ENCODE measurements around the gene ATXN1L.
"Not testable (repeated sequence)": the region's sequence is repeated elsewhere in the genome, so short reads cannot be mapped to it uniquely, and the experiment has no call there.

Gene ATXN1L

GRCh38 chr16:71845639-71846430, at the start of gene ATXN1L:
Gene ATXN1L (plus strand): TSS chr16:71845976. CDS start chr16:71849741, 3,765 bp downstream.
- peak; percentile 86 to 90 (median 90) for DNase-seq (ENCODE audit: low read depth in 3 of 3)

- no peak for DNase-seq (ENCODE audit: low read depth in 3 of 3)
Observed at GRCh38 chr16:71796501-71797097, 49.2 kb upstream of the ATXN1L start.

- no peak for DNase-seq (ENCODE audit: low read depth in 3 of 3)
Observed at GRCh38 chr16:71803305-71803690, 42.5 kb upstream of the ATXN1L start.

DNA sequence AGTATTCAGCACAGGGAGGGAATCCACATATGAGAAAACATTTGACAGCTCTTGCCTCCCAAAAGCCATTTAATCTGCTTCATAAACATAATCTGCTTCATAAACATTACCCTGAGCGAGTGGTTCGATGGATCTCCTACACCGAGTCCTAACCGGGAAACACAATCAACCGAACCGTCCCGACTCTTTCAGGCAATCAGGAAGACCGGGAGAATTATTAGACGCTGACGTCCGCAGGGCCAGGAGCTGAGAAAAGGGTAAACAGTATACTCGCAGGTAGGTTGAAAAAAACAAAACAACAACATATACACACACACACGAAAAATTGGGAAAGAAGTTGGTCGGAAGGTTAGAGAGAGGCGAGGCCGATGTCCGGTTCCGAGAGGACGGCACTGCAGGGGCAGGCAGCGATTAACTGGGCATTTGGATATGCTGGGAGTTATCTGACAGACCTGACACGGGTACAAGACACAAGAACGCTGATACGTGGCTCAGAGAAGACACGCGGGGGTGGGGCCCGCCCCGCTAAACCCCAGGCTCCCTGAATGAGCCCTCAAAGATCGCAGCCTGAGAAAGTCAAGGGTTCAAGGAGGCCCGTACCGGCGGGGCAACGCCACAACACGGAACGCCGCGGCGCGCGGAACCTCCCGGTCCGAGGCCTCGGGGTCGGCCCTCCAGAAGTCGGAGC, 37.7 kb upstream of the ATXN1L start:
- DNase-seq (ENCODE audit: low read depth in 3 of 3), result peak; percentile 24 to 54 (median 28)

DNA sequence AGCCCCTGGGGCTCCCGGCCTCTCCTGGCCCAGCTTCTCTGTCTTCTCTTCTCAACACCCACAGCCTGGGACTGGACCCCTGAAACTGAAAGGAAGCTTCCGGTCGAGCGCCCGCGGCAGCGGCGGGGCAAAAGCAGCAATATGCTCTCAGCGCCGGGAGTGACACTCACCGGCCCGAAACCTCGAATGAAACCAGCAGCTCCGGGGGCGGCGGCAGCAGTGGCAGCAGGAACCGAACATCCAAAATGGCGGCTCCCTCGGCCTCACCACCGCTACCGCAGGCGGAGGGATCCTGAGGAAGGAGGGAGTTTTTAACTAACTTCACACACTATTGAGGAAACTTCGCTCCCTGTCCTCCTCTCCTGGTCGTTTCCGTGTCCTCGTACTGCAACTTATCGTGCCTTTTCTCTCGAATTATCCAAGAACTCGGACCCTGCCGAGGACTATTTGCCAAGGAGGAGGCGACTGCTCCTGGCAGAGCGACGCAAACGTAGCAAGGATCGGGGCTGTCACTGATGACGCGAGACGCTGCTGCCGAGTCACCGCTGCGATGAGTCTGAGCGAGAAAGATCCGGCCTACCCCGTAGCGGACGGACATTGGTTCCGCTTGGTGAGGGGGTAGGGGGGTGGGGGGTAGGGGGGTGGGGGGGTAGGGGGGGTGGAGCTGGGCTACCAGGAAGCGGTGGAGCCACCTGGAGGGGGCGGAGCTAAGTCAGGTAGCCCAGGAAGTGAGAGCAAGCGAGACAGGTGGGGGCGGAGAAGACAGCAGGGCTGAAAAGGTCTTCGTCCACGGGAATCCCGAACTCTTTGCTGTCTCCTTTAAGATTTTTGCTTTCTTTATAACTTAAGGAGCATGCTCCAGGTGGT, 37.0 kb upstream of the ATXN1L start, which contains the start of gene AP1G1:
Gene AP1G1, minus strand, starts transcription at position 242 of the 867 bp plus-strand sequence. CDS start 19,355 bp downstream, outside the sequence.
- DNase-seq (ENCODE audit: low read depth in 3 of 3), result peak; percentile 85 to 91 (median 89)

- DNase-seq (ENCODE audit: low read depth in 3 of 3), result not testable (repeated sequence)
Observed at GRCh38 chr16:71810155-71810530, 35.6 kb upstream of the ATXN1L start.

DNA sequence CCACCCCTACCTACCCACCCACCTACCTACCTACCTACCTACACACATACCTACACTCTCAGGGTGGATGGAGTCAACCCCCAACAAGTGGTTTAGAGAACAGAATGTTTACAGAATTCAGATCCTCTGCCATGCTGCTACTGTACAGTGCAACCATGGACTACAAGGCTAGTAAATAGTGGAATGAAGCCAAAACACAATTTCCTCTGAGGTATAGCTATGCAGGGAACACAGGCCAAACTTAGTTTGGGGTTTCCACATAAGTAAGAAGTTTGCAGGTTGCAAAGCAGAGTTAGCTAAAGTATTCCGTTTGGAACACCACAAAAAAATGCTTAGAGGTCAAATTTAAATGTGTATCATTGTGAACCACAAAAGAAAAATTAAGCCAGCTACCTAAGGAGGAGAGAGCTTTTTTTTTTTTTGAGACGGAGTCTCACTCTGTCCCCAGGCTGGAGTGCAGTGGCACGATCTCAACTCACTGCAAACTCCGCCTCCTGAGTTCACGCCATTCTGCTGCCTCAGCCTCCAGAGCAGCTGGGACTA, 34.4 kb upstream of the ATXN1L start:
- no peak for DNase-seq (ENCODE audit: low read depth in 3 of 3)

DNA sequence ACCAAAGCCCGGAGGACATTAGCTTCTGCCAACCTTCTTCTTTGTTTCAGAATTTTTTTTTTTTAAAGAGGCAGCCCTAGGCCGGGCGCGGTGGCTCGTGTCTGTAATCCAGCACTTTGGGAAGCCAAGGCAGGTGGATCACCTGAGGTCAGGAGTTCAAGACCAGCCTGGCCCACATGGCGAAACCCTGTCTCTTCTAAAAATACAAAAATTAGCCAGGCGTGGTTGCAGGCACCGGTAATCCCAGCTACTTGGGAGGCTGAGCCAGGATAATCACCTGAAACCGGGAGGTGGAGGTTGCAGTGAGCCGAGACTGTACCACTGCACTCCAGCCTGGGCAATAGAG, 28.6 kb upstream of the ATXN1L start:
- not testable (repeated sequence) for DNase-seq (ENCODE audit: low read depth in 3 of 3)

DNA sequence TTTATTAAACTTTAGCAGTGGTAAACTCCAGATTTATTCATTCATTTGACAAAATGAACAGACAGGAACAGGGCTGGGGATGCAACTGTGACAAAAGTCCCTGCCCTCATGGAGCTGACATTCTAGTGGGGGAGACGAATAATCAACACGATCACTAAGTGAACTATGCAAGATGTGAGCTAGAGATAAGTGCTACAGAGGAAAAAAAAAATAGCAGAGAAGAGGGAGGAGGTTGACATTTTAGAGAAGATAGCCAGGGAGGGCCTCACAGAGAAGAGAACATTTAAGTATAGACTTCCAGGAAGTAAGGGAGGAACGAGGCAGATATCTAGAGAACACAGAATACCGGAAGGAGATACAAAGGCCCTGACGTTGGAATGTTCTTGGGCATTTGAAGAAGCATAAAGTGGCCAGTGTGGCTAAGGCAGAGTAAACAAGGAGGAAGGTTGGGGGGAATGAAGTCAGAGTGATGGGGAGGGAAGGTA, 19.2 kb upstream of the ATXN1L start:
- DNase-seq (ENCODE audit: low read depth in 3 of 3), result no peak

DNA sequence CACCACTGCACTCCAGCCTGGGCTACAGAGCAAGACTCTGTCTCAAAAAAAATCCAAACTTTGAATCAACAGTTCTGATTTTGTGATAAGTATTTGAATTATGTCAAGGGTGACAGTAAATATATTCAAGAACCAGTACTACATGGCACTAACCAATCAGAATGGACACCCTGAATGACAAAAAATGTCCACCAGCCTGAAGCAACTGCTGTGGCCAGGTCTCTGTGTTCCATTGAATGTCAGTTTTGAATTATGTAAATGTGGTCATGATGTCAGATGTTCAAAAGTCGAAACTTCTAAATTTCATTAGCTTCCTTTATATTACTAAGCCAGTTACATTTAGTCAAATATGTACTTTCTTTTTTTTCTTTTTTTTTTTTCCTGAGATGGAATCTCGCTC, 15.4 kb upstream of the ATXN1L start:
- no peak for DNase-seq (ENCODE audit: low read depth in 3 of 3)

GRCh38 chr16:71831698-71832097, 14.1 kb upstream of the ATXN1L start:
- DNase-seq (ENCODE audit: low read depth in 3 of 3), result not testable (repeated sequence)

- not testable (repeated sequence) for DNase-seq (ENCODE audit: low read depth in 3 of 3)
Observed at GRCh38 chr16:71832112-71832511, 13.7 kb upstream of the ATXN1L start.

DNA sequence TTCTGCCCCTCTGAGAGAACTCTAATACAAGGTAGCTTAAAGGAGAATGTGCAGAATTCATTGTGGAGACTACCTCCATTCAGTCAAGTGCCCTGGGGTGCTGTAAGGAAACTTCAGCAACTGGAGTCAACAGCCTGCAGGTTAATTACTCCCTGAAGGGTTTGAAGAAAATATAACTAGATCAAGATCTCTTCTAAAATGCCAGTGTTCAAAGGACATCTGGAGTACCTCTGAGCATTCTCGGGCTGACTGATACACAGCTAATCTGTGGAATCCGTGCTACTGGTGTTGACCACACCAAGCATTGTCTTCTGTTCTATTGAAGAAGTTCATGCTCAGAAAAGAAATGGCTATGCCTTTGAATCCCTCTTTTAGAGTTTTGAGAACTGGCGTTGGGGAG, 11.5 kb upstream of the ATXN1L start:
- no peak for DNase-seq (ENCODE audit: low read depth in 3 of 3)

DNA sequence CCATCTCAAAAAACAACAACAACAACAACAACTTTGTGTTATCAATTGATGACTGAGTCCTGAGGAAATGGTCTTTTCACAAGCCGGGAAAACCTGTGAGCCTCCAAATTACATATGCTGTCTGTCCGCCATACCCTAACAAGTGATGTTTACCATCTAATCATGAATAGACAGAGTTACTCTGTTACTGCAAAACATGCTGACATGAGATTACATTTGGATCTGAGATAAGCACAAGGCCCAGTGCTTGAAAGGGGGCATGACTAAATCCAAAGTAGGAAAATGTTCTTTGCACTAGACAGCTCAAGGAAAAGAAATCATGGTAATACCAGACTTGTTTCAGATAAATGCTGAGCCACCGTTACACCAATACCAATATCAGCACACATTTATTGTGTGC, 8.6 kb upstream of the ATXN1L start:
- no peak for DNase-seq (ENCODE audit: low read depth in 3 of 3)

- no peak for DNase-seq (ENCODE audit: low read depth in 3 of 3)
Observed at GRCh38 chr16:71840052-71840451, 5.7 kb upstream of the ATXN1L start.

- no peak for DNase-seq (ENCODE audit: low read depth in 3 of 3)
Observed at GRCh38 chr16:71843572-71843971, 2.2 kb upstream of the ATXN1L start.

- DNase-seq (ENCODE audit: low read depth in 3 of 3), result peak in 1 of 3 experiments; percentile 7
Observed at GRCh38 chr16:71846431-71846830, 655 bp downstream of the ATXN1L start.

- DNase-seq (ENCODE audit: low read depth in 3 of 3), result no peak
Observed at GRCh38 chr16:71847096-71847495, 1.3 kb downstream of the ATXN1L start.

DNA sequence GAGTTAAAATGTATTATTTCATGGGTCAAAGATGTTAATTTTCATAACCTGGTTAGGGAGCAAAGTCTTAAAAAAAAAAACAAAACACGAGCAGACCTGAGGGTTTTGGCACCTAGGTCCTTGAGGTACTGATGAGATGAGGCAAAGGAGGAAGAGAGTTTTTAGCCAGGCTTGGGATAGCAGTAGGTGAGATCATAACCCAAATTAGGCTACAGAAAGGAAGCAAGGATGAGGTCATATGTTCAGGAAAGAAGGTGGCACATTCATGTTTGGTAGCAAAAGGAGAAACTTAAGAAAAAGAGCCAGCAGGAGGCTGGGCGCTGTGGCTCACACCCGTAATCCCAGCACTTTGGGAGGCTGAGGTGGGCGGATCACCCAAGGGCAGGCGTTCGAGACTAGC, 2.8 kb downstream of the ATXN1L start:
- no peak for DNase-seq (ENCODE audit: low read depth in 3 of 3)

DNA sequence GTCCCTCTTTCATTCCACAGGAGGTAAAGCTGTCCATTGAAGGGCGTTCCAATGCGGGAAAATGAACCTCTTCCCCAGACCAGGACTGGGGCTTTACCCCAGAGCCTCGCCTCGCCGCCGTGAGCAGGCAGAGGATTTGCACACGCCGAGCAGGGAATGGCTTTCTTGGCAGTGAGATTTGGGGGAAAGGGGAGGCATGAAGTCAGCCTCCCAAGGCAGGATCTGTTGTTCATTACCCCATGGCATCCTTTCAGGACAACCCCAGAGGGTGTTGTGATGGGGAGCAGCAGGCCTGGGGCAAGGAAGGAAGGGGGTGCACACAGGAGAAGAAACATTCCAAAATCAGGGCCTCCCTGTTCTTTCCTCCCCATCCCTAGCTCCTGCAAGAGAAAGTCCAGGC, 6.0 kb downstream of the ATXN1L start:
- no peak for DNase-seq (ENCODE audit: low read depth in 3 of 3)

- DNase-seq (ENCODE audit: low read depth in 3 of 3), result no peak
Observed at GRCh38 chr16:71852158-71852557, 6.4 kb downstream of the ATXN1L start.
